Mesenchymal stem cell (in vitro differentiated cells and primary cell): ENCODE results near the gene CDK6.

ENCODE experiments used
- DNase-seq: peaks from one replicate; pipeline ENCODE4 v3.0.0-alpha.2; 2013
- H2AFZ ChIP-seq: one replicate; pipeline ENCODE4 v1.6.1; 2013; ENCODE audit warnings: low read depth, mild to moderate bottlenecking, control low read depth, inconsistent platforms, low read length, moderate library complexity
- H2AK5ac ChIP-seq: 2 replicates; pipeline ENCODE4 v1.6.1; 2013; ENCODE audit warnings: low read length, moderate library complexity, mild to moderate bottlenecking, inconsistent platforms; ENCODE audit not compliant: severe bottlenecking
- H2BK120ac ChIP-seq: one replicate; pipeline ENCODE4 v1.6.1; 2013; ENCODE audit warnings: low read depth, mild to moderate bottlenecking, inconsistent platforms, low read length, moderate library complexity
- H2BK12ac ChIP-seq, 2 experiments: one replicate each; pipeline ENCODE4 v1.6.1; 2013; ENCODE audit warnings: inconsistent platforms in 2 of 2, low read length in 2 of 2, mild to moderate bottlenecking in 2 of 2, moderate library complexity in 2 of 2, control low read depth in 1 of 2
- H2BK15ac ChIP-seq: one replicate; pipeline ENCODE4 v1.6.1; 2013; ENCODE audit warnings: mild to moderate bottlenecking, low read depth, inconsistent platforms; ENCODE audit not compliant: poor library complexity, severe bottlenecking
- H2BK5ac ChIP-seq: 2 replicates; pipeline ENCODE4 v1.6.1; 2013; ENCODE audit warnings: low read depth, mild to moderate bottlenecking, low read length, control low read depth, inconsistent platforms; ENCODE audit not compliant: poor library complexity, severe bottlenecking
- H3K14ac ChIP-seq, 2 experiments: one replicate each; pipeline ENCODE4 v1.6.1; 2013; ENCODE audit warnings: inconsistent platforms in 2 of 2, low read length in 2 of 2, control low read depth in 1 of 2, mild to moderate bottlenecking in 1 of 2, moderate library complexity in 1 of 2
- H3K18ac ChIP-seq, 2 experiments: one replicate each; pipeline ENCODE4 v1.6.1; 2013; ENCODE audit warnings: inconsistent platforms in 2 of 2, low read length in 2 of 2, control low read depth in 1 of 2, low read depth in 1 of 2, mild to moderate bottlenecking in 1 of 2
- H3K23ac ChIP-seq, 2 experiments: one replicate each; pipeline ENCODE4 v1.6.1; 2013; ENCODE audit warnings: inconsistent platforms in 2 of 2, low read length in 2 of 2, mild to moderate bottlenecking in 2 of 2, moderate library complexity in 2 of 2, control low read depth in 1 of 2
- H3K27ac ChIP-seq: 2 replicates; pipeline ENCODE4 v1.5.1; 2013; ENCODE audit warnings: mild to moderate bottlenecking, moderate library complexity, low read length, control low read depth, inconsistent platforms; ENCODE audit not compliant: poor library complexity, severe bottlenecking
- H3K27me3 ChIP-seq, 2 experiments: 2 replicates each; pipeline versions ENCODE4 v1.6.1 to v1.7.0; 2013; ENCODE audit warnings: low read length in 2 of 2, mild to moderate bottlenecking in 2 of 2, moderate library complexity in 2 of 2, control low read depth in 1 of 2, inconsistent platforms in 1 of 2; ENCODE audit not compliant: control insufficient read depth in 1 of 2, insufficient read depth in 1 of 2
- H3K36me3 ChIP-seq, 2 experiments: 2 replicates each; pipeline versions ENCODE4 v1.6.1 to v1.7.0; 2013; ENCODE audit warnings: low read length in 2 of 2, control low read depth in 1 of 2, inconsistent platforms in 1 of 2, low read depth in 1 of 2, mild to moderate bottlenecking in 1 of 2; ENCODE audit not compliant: insufficient read depth in 2 of 2, control insufficient read depth in 1 of 2
- H3K4ac ChIP-seq, 2 experiments: one replicate each; pipeline ENCODE4 v1.6.1; 2013; ENCODE audit warnings: inconsistent platforms in 2 of 2, low read length in 2 of 2, mild to moderate bottlenecking in 2 of 2, moderate library complexity in 2 of 2, control low read depth in 1 of 2, low read depth in 1 of 2
- H3K4me1 ChIP-seq: 2 replicates; pipeline ENCODE4 v1.6.1; 2013; ENCODE audit warnings: low read depth, low read length, control low read depth; ENCODE audit not compliant: control insufficient read depth, insufficient read depth
- H3K4me2 ChIP-seq: 2 replicates; pipeline ENCODE4 v1.6.1; 2013; ENCODE audit warnings: low read length, mild to moderate bottlenecking, inconsistent platforms; ENCODE audit not compliant: poor library complexity, severe bottlenecking
- H3K4me3 ChIP-seq, 2 experiments: 2 replicates each; pipeline versions ENCODE4 v1.5.1 to v1.7.0; 2013; ENCODE audit warnings: low read length in 2 of 2, mild to moderate bottlenecking in 2 of 2, control low read depth in 1 of 2, low read depth in 1 of 2; ENCODE audit not compliant: insufficient read depth in 1 of 2
- H3K79me1 ChIP-seq: replicated peaks from 2 replicates; pipeline ENCODE4 v1.6.1; 2013; ENCODE audit warnings: mild to moderate bottlenecking, control low read depth, low read length, inconsistent platforms; ENCODE audit not compliant: poor library complexity, severe bottlenecking
- H3K9ac ChIP-seq: 2 replicates; pipeline ENCODE4 v1.7.0; 2013; ENCODE audit warnings: mild to moderate bottlenecking, low read length, moderate library complexity
- H3K9me3 ChIP-seq: 2 replicates; pipeline ENCODE4 v1.7.0; 2013; ENCODE audit warnings: mild to moderate bottlenecking, low read length; ENCODE audit not compliant: control insufficient read depth
- H4K8ac ChIP-seq: one replicate; pipeline ENCODE4 v1.6.1; 2013; ENCODE audit warnings: inconsistent platforms, mild to moderate bottlenecking, low read length, moderate library complexity
- H4K91ac ChIP-seq: one replicate; pipeline ENCODE4 v1.6.1; 2013; ENCODE audit warnings: mild to moderate bottlenecking, low read length, inconsistent platforms
- WGBS: methylation state at CpG from one replicate; pipeline ENCODE4 v1.1.7; 2013; ENCODE audit warnings: mixed read lengths; 5-methylcytosine and 5-hydroxymethylcytosine counted together

Gene CDK6

DNA sequence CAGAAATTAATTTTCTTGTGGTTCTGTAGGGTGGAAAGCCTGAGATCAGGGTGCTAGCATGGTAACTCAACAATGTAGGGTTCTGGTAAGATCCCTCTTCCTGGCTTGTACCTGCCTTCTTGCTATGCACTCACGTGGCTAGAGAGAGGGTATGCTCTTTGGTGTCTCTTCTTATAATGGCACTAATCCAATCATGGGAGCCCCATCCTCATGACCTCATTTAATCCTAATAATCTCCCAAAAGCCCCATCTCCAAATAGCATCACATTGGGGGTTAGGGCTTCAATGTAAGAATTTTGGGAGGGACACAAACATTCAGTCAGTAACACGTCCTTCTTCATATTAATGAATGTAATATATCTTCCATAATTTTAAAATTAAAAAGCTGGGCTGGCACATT lies 206.6 kb downstream of the CDK6 start:
- H2AFZ ChIP-seq, result no peak overlapping the region
- no peak overlapping the region for H4K8ac ChIP-seq
- no peak overlapping the region for H3K4me3 ChIP-seq
- H3K79me1 ChIP-seq, result peaks cover 22% of the 10 kb centered on the region
- no peak overlapping the region for H3K4me2 ChIP-seq
- no peak overlapping the region for H2BK120ac ChIP-seq
- no peak overlapping the region for H3K9ac ChIP-seq
- no peak overlapping the region for H3K18ac ChIP-seq
- no peak overlapping the region for H4K91ac ChIP-seq
- H3K4me1 ChIP-seq, result peaks cover 1% of the 10 kb centered on the region
- no peak for DNase-seq
- no peak overlapping the region for H2BK5ac ChIP-seq
- H3K23ac ChIP-seq, result no peak overlapping the region
- H3K27me3 ChIP-seq, result no peaks in the 10 kb centered on the region
- no peak overlapping the region for H2BK12ac ChIP-seq
- WGBS, result 100% methylated on average over 1 of the region's 2 CpGs
- peaks cover 0 to 3% of the 10 kb centered on the region in 2 experiments for H3K36me3 ChIP-seq
- H3K27ac ChIP-seq, result no peak overlapping the region
- no peak overlapping the region for H2AK5ac ChIP-seq
- peaks cover 3% of the 10 kb centered on the region for H3K9me3 ChIP-seq
- no peak overlapping the region for H3K14ac ChIP-seq
- H3K4ac ChIP-seq, result no peak overlapping the region
- no peak overlapping the region for H2BK15ac ChIP-seq

DNA sequence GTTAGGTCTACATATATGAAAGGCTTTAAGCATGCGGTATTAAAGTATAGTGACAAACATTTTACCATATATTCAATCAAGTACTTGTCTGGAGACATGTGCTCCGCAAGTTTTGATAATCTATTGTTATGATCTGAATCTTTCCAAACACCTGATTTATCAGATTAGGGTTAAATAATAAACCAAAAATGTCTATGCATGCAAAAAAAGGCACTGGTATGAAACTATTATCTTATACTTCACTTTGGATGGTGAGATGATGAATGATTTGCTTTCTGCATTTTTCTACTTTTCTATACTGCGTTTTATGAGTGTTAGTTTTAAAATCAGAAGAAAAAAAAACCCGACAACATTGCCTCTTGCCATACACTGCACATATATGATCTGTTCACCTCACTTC lies 208.4 kb downstream of the CDK6 start:
- Histone ChIP-seq H3K4me2 (no peak overlapping the region), H4K8ac (no peak overlapping the region), H2BK15ac (no peak overlapping the region), H3K18ac (no peak overlapping the region), H3K27ac (no peak overlapping the region), H3K9ac (no peak overlapping the region), H3K27me3 (no peaks in the 10 kb centered on the region), H2AK5ac (no peak overlapping the region), H3K36me3 (peaks cover 0 to 3% of the 10 kb centered on the region in 2 experiments), H3K4ac (no peak overlapping the region), H3K4me1 (peaks cover 1% of the 10 kb centered on the region), H2BK5ac (no peak overlapping the region), H2BK12ac (no peak overlapping the region), H2BK120ac (no peak overlapping the region), H4K91ac (no peak overlapping the region), H3K9me3 (peaks cover 3% of the 10 kb centered on the region), H3K79me1 (peaks cover 25% of the 10 kb centered on the region), H3K14ac (no peak overlapping the region), H3K4me3 (no peak overlapping the region), H2AFZ (no peak overlapping the region), H3K23ac (no peak overlapping the region)
- WGBS, result 100% methylated on average over 2 of the region's 4 CpGs
- no peak for DNase-seq

DNA sequence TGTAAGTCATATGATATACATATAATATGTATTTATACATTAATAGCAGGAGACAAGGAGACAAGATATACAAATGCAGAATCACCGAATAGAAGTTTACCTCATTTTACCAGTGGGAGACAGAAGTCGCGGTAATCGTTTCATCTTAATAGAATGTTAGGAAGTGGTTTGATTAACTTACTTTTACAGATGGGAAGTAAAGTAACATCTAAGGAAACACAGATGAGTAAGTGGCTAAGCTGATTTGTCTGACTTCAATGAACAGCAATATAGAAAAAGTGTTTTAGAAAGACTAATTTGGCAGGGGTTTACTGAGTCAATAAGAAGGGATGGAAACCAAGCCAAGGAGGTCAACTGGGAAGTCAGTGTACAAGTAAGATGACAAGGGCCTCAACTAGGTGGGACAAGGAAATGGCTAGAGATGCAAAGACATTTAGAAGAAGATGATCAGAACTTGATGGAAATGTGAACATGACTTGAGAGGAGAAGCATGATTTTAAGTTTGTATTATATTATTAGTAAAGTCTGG lies 210.0 kb downstream of the CDK6 start:
- no peak overlapping the region for H3K4me3 ChIP-seq
- no peak for DNase-seq
- no peak overlapping the region for H3K14ac ChIP-seq
- H2BK12ac ChIP-seq, result no peak overlapping the region
- peaks cover 3 to 8% of the 10 kb centered on the region in 2 experiments for H3K36me3 ChIP-seq
- no peaks in the 10 kb centered on the region for H3K4me1 ChIP-seq
- 99% methylated on average over 4 of the region's 4 CpGs for WGBS
- no peaks in the 10 kb centered on the region for H3K27me3 ChIP-seq
- H2BK15ac ChIP-seq, result no peak overlapping the region
- no peak overlapping the region for H2AFZ ChIP-seq
- H2BK5ac ChIP-seq, result no peak overlapping the region
- H4K91ac ChIP-seq, result no peak overlapping the region
- peak overlapping the region in 1 of 2 experiments; percentile 51 for H3K4ac ChIP-seq
- H4K8ac ChIP-seq, result no peak overlapping the region
- no peak overlapping the region for H3K27ac ChIP-seq
- peaks cover 24% of the 10 kb centered on the region for H3K79me1 ChIP-seq
- H3K9ac ChIP-seq, result no peak overlapping the region
- H3K4me2 ChIP-seq, result no peak overlapping the region
- H2AK5ac ChIP-seq, result peak overlapping the region; percentile 59
- H2BK120ac ChIP-seq, result no peak overlapping the region
- H3K9me3 ChIP-seq, result peaks cover 3% of the 10 kb centered on the region
- no peak overlapping the region for H3K23ac ChIP-seq
- H3K18ac ChIP-seq, result no peak overlapping the region

DNA sequence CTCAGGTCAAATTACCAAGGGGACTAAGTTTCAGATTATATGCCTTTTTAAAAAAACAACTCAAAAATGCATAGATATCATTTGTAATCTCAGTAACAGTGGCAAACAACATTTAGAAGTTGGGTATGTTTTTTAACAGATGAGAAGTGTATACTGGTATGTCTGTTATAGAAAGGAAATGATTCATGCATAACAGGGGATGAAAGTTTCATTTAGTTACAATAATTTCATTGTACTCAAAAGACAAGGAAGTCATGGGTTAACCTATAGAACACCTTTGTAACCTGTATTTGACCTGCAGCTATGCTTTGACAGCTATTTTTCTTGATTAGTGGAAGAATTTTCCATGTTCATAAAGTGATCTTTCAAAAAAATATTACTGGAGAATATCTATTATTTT lies 210.8 kb downstream of the CDK6 start:
- Histone ChIP-seq H2BK12ac (no peak overlapping the region), H3K36me3 (peaks cover 4 to 8% of the 10 kb centered on the region in 2 experiments), H3K79me1 (peaks cover 22% of the 10 kb centered on the region), H3K4me1 (no peaks in the 10 kb centered on the region), H4K91ac (no peak overlapping the region), H3K27me3 (no peaks in the 10 kb centered on the region), H3K27ac (no peak overlapping the region), H2BK15ac (no peak overlapping the region), H3K18ac (no peak overlapping the region), H2BK120ac (no peak overlapping the region), H2AFZ (no peak overlapping the region), H3K9me3 (peaks cover 3% of the 10 kb centered on the region), H3K4ac (no peak overlapping the region), H4K8ac (no peak overlapping the region), H2BK5ac (no peak overlapping the region), H3K4me3 (no peak overlapping the region), H3K9ac (peak overlapping the region; percentile 15), H3K14ac (no peak overlapping the region), H3K4me2 (no peak overlapping the region), H2AK5ac (no peak overlapping the region), H3K23ac (no peak overlapping the region)
- DNase-seq, result no peak
